ENCODE results near the gene TIMM17B. TPM values are rescaled to one million over a fixed set of nuclear protein-coding genes. Genes with fewer than 3 reads are reported as not detected.
A peak's percentile ranks its signal among the peaks of the same experiment; 100 is the strongest.

The TIMM17B gene
- total RNA-seq, 1 donor from 2014 or later: 95.7 TPM

- peak overlapping the region; percentile 38 for H3K4me3 Mint-ChIP-seq
- no peaks in the 10 kb centered on the region for H3K27me3 Mint-ChIP-seq (ENCODE audit: low read depth)
- no peak for DNase-seq (ENCODE audit: low read depth, low spot score)
- no peaks in the 10 kb centered on the region for H3K4me1 Mint-ChIP-seq
- TF ChIP-seq, protein P1, sequence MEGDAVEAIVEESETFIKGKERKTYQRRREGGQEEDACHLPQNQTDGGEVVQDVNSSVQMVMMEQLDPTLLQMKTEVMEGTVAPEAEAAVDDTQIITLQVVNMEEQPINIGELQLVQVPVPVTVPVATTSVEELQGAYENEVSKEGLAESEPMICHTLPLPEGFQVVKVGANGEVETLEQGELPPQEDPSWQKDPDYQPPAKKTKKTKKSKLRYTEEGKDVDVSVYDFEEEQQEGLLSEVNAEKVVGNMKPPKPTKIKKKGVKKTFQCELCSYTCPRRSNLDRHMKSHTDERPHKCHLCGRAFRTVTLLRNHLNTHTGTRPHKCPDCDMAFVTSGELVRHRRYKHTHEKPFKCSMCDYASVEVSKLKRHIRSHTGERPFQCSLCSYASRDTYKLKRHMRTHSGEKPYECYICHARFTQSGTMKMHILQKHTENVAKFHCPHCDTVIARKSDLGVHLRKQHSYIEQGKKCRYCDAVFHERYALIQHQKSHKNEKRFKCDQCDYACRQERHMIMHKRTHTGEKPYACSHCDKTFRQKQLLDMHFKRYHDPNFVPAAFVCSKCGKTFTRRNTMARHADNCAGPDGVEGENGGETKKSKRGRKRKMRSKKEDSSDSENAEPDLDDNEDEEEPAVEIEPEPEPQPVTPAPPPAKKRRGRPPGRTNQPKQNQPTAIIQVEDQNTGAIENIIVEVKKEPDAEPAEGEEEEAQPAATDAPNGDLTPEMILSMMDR (conservative IDR thresholded peaks at IDR 0.05): no peak
- peaks cover 16% of the 10 kb centered on the region for H3K36me3 Mint-ChIP-seq (ENCODE audit: low read depth)
- H3K9me3 Mint-ChIP-seq: no peaks in the 10 kb centered on the region
- H3K27ac Mint-ChIP-seq (ENCODE audit: unreplicated experiment): no peak overlapping the region
These were observed 6.6 kb upstream of the TIMM17B start for GRCh38 chrX:48904180-48904579.

DNA sequence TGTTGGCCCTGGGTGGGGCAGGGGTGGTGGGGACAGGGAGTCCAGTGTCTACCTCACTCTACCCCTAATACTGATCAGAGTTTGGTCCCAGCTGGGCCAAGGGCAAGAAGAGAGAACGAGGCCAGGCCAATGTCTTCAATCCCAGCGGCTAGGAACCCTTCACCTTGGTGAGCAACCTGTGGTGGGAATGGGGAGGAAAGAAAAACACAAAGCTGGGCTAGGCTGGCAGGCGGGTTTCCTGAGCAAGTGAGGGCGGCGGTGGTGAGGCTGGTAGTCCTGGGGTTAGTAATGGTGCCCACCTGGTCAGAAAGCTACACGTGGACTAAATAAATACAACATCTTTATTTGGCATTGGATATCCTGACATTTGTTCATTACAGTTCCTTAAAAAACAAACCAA is 5.7 kb upstream of the TIMM17B start:
- Mint-ChIP-seq H3K4me3 (no peak overlapping the region), H3K9me3 (no peaks in the 10 kb centered on the region), H3K27me3 (ENCODE audit: low read depth) (no peaks in the 10 kb centered on the region), H3K4me1 (peaks cover 3% of the 10 kb centered on the region), H3K36me3 (ENCODE audit: low read depth) (peaks cover 16% of the 10 kb centered on the region), H3K27ac (ENCODE audit: unreplicated experiment) (no peak overlapping the region)
- no peak for DNase-seq (ENCODE audit: low read depth, low spot score)
- TF ChIP-seq, protein P1 (conservative IDR thresholded peaks at IDR 0.05): no peak

GRCh38 chrX:48902776-48903175 is 5.2 kb upstream of the TIMM17B start:
- Mint-ChIP-seq H3K36me3 (ENCODE audit: low read depth) (peaks cover 16% of the 10 kb centered on the region), H3K27me3 (ENCODE audit: low read depth) (no peaks in the 10 kb centered on the region), H3K4me1 (peaks cover 7% of the 10 kb centered on the region), H3K9me3 (no peaks in the 10 kb centered on the region), H3K4me3 (no peak overlapping the region), H3K27ac (ENCODE audit: unreplicated experiment) (no peak overlapping the region)
- no peak for DNase-seq (ENCODE audit: low read depth, low spot score)
- TF ChIP-seq, protein P1 (conservative IDR thresholded peaks at IDR 0.05): no peak

GRCh38 chrX:48902135-48902534 is 4.6 kb upstream of the TIMM17B start:
- H3K4me1 Mint-ChIP-seq: peaks cover 10% of the 10 kb centered on the region
- H3K36me3 Mint-ChIP-seq (ENCODE audit: low read depth): peaks cover 16% of the 10 kb centered on the region
- TF ChIP-seq, protein P1 (conservative IDR thresholded peaks at IDR 0.05): no peak
- DNase-seq (ENCODE audit: low read depth, low spot score): no peak
- no peak overlapping the region for H3K4me3 Mint-ChIP-seq
- H3K9me3 Mint-ChIP-seq: no peaks in the 10 kb centered on the region
- no peaks in the 10 kb centered on the region for H3K27me3 Mint-ChIP-seq (ENCODE audit: low read depth)
- no peak overlapping the region for H3K27ac Mint-ChIP-seq (ENCODE audit: unreplicated experiment)

DNA sequence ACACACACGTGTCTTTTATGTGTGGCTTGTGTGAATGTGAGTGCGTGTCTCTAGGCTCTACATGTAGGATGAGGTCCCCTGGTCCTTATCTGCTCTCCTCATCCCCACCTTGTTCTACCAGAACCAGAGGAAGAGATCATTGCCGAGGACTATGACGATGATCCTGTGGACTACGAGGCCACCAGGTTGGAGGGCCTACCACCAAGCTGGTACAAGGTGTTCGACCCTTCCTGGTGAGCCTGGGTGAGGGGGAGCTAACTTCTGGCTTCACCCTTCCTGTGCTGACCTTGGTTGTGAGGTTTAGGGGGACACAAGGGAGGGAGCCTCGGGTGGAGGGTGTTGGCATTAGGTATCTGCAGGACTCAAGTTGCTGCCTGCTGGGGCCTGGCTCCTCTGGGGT is 3.5 kb upstream of the TIMM17B start:
- H3K4me1 Mint-ChIP-seq: peaks cover 19% of the 10 kb centered on the region
- peaks cover 16% of the 10 kb centered on the region for H3K36me3 Mint-ChIP-seq (ENCODE audit: low read depth)
- H3K27me3 Mint-ChIP-seq (ENCODE audit: low read depth): no peaks in the 10 kb centered on the region
- no peak overlapping the region for H3K27ac Mint-ChIP-seq (ENCODE audit: unreplicated experiment)
- no peak for DNase-seq (ENCODE audit: low read depth, low spot score)
- TF ChIP-seq, protein P1 (conservative IDR thresholded peaks at IDR 0.05): no peak
- no peaks in the 10 kb centered on the region for H3K9me3 Mint-ChIP-seq
- no peak overlapping the region for H3K4me3 Mint-ChIP-seq

- Mint-ChIP-seq H3K4me1 (peaks cover 24% of the 10 kb centered on the region), H3K27me3 (ENCODE audit: low read depth) (no peaks in the 10 kb centered on the region), H3K4me3 (no peak overlapping the region), H3K27ac (ENCODE audit: unreplicated experiment) (no peak overlapping the region), H3K9me3 (no peaks in the 10 kb centered on the region), H3K36me3 (ENCODE audit: low read depth) (peaks cover 17% of the 10 kb centered on the region)
- TF ChIP-seq, protein P1 (conservative IDR thresholded peaks at IDR 0.05): no peak
- DNase-seq (ENCODE audit: low read depth, low spot score): no peak
These were observed 1.5 kb upstream of the TIMM17B start for GRCh38 chrX:48899078-48899410.

Measured in neural crest cell (in vitro differentiated cells).